ENCODE measurements around the gene NISCH.
"Not testable (repeated sequence)": the region's sequence is repeated elsewhere in the genome, so short reads cannot be mapped to it uniquely, and the experiment has no call there.

NISCH gene

GRCh38 chr3:52515192-52515591, 59.8 kb downstream of the NISCH start:
- no peak for DNase-seq

GRCh38 chr3:52516509-52517195, 61.2 kb downstream of the NISCH start:
- no peak for DNase-seq

DNA sequence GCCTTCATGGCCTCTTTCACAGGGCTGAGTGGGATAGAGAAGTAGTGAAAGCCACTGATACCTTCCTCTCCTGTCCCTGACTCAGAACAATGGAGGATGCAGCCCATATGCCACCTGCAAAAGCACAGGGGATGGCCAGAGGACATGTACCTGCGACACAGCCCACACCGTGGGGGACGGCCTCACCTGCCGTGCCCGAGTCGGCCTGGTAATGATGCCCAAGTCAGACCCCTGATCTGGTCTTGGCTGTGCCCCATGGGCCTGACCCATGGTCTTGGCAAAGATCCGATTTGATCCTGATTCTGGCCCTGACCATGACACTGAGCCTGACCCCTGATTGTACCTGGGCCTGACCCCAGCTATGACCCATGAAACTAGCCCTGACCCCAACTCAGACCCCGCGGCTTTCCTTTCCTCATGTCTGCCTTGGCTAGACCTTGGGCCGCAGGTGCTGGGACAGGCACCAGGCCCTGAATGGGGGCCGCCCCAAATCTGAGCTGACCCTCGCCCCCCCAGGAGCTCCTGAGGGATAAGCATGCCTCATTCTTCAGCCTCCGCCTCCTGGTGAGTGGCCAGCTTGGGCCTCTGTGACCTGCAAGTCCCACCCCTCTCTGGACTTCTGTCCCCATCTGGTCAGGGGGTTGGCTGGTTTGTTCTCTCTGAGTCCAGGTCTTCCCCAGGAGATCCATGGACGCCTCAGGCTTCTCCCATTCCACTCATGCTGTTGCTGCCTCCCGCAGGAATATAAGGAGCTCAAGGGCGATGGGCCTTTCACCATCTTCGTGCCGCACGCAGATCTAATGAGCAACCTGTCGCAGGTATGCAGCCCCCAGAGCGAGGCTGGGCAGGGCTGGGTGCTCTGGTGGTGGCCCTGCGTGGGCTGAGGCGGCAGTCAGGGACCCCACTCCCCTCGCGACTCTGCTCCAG, 62.7 kb downstream of the NISCH start:
- DNase-seq: no peak

DNA sequence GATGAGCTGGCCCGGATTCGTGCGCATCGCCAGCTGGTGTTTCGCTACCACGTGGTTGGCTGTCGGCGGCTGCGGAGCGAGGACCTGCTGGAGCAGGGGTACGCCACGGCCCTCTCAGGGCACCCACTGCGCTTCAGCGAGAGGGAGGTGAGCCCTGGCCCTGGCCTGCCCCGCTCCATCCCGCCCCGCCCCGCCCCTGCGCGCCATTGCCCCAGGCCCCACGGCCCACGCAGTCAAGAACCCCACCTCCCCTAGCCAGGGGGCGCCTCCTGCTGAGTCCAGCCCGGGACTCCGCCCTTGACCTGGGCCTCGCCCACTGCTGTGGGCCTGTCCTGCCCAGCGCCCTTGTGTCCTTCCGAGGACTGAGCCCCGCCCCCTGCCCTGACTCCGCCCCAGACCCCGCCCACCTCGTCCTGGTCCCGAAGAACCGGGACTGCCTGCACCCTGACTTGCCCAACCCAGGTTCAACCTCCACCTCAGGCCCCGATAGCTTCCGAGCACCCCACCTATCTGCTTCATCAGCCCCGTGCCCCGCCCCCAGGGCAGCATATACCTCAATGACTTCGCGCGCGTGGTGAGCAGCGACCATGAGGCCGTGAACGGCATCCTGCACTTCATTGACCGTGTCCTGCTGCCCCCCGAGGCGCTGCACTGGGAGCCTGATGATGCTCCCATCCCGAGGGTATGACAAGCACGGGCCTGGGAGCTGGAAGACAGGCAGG, 63.5 kb downstream of the NISCH start:
- DNase-seq: no peak

- DNase-seq: no peak
Observed at GRCh38 chr3:52519445-52520140, 64.2 kb downstream of the NISCH start.

DNA sequence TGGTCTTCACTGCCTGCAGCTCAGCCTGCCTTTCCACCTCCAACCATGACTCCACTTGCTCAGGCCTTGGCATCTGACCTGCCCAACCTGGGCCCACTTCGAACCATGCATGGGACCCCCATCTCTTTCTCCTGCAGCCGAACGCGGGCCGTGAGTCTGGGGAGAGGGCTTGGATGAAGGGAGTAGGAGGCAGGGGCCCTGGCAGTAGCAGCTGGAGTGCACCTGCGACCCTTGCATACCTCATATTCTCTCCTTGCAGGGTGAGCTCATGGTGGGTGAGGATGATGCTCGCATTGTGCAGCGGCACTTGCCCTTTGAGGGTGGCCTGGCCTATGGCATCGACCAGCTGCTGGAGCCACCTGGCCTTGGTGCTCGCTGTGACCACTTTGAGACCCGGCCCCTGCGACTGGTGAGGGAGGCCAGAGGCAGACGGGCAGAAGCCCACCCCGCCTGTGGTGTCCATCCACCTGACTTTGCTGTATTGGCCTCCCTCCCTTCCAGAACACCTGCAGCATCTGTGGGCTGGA, 64.8 kb downstream of the NISCH start:
- DNase-seq: no peak

GRCh38 chr3:52520716-52521487, 65.5 kb downstream of the NISCH start:
- DNase-seq: no peak

GRCh38 chr3:52521488-52521824, 66.1 kb downstream of the NISCH start:
- no peak for DNase-seq

GRCh38 chr3:52521881-52522650, 66.7 kb downstream of the NISCH start:
- no peak for DNase-seq

- DNase-seq: no peak
Observed at GRCh38 chr3:52522651-52523251, 67.3 kb downstream of the NISCH start.

- no peak for DNase-seq
Observed at GRCh38 chr3:52523386-52524257, 68.2 kb downstream of the NISCH start.

DNA sequence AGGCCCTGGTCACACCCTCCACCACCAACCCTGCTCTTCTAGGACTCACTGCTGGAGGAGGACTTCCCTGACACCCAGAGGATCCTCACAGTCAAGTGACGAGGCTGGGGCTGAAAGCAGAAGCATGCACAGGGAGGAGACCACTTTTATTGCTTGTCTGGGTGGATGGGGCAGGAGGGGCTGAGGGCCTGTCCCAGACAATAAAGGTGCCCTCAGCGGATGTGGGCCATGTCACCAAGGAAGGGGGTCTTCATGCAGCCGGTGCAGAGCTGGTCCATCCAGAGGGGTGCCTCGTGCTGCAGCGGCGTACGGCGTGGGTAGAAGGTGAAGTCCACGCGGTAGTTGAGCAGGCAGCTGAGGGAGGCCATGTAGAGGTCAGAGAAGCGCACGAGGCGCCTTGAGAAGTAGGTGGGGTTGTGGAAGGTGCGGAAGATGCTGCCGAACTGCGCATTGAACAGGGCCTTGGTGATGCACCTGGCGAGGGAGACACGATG, 68.9 kb downstream of the NISCH start:
- no peak for DNase-seq

- no peak for DNase-seq
Observed at GRCh38 chr3:52524752-52525679, 69.6 kb downstream of the NISCH start.

DNA sequence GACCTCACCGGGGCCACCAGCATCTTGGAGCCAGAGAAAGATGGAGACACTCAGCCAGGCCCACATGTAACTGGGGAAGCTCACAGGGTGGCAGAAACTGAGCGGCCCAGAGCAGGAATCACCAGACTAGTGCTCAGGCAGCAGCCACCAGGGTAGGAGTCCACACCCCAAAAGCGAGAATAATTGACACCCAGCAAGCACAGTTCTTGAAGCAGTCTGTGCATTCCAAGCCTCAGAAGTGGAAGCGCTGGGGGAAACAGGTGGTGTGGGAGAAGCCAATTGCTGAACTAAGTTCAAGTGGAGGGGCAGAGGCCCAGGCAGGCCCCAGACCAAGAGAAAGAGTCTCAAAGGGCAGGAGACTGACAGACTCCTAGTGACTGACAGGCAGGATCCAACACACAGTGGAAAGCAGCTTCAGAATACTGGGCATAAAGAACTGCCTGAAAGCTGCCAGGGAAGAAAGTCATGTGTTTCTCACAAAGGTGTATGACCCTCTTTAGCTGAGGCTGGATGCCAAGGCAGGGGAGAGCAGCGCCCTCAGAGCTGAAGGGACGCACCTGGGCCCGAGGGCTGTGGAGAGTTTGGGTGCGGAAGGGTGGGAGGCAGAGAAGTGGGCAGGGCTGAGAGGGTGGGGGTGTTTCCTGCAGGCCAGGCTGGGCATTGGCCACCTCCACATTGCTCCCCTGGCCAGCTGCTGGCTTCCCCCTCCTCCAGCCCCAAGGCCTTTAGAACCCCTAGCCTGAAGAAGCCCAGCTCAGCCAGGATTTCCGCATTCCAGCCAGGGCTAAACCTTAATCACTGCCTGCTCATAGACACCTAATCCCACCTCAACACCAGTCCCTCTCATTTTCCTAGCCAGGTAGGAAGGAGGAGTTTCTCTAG, 70.5 kb downstream of the NISCH start:
- no peak for DNase-seq

GRCh38 chr3:52526671-52527038, 71.3 kb downstream of the NISCH start:
- not testable (repeated sequence) for DNase-seq

GRCh38 chr3:52527039-52527731, 71.8 kb downstream of the NISCH start:
- DNase-seq: peak; percentile 9
